H9 (cell line): ENCODE results near the gene CNPY2. TPM values are rescaled to one million over a fixed set of nuclear protein-coding genes. Genes with fewer than 3 reads are reported as not detected.
"Not testable (repeated sequence)": the region's sequence is repeated elsewhere in the genome, so short reads cannot be mapped to it uniquely, and the experiment has no call there.

ENCODE experiments used
- DNase-seq: peaks from one replicate; pipeline ENCODE4 v3.0.0-alpha.2; 2017
- H2AFZ ChIP-seq: one replicate; pipeline ENCODE4 v1.6.1; 2013; ENCODE audit warnings: mild to moderate bottlenecking, low read length, control low read depth, moderate library complexity
- H2AK5ac ChIP-seq: 2 replicates; pipeline ENCODE4 v1.6.1; 2013; ENCODE audit warnings: low read length, control low read depth, mixed read lengths; ENCODE audit not compliant: insufficient read length
- H2BK120ac ChIP-seq: one replicate; pipeline ENCODE4 v1.6.1; 2013; ENCODE audit warnings: low read depth, mild to moderate bottlenecking, low read length, control low read depth, inconsistent platforms; ENCODE audit not compliant: poor library complexity, severe bottlenecking
- H2BK12ac ChIP-seq: 2 replicates; pipeline ENCODE4 v1.6.1; 2013; ENCODE audit warnings: low read length, control low read depth, mixed read lengths, low read depth; ENCODE audit not compliant: insufficient read length
- H2BK15ac ChIP-seq: 2 replicates; pipeline ENCODE4 v1.6.1; 2013; ENCODE audit warnings: low read depth, low read length, control low read depth
- H2BK20ac ChIP-seq: one replicate; pipeline ENCODE4 v1.6.1; 2013; ENCODE audit warnings: low read depth, mild to moderate bottlenecking, low read length, control low read depth, inconsistent platforms; ENCODE audit not compliant: poor library complexity, severe bottlenecking
- H2BK5ac ChIP-seq: 2 replicates; pipeline ENCODE4 v1.6.1; 2013; ENCODE audit warnings: low read length, control low read depth, mixed read lengths; ENCODE audit not compliant: insufficient read length
- H3K14ac ChIP-seq: 2 replicates; pipeline ENCODE4 v1.6.1; 2013; ENCODE audit warnings: low read length, control low read depth; ENCODE audit not compliant: insufficient read depth
- H3K18ac ChIP-seq: 2 replicates; pipeline ENCODE4 v1.6.1; 2013; ENCODE audit warnings: low read depth, mild to moderate bottlenecking, mixed read lengths, low read length, control low read depth; ENCODE audit not compliant: insufficient read length
- H3K23ac ChIP-seq: 2 replicates; pipeline ENCODE4 v1.6.1; 2013; ENCODE audit warnings: low read length, control low read depth, mixed read lengths, low read depth; ENCODE audit not compliant: insufficient read length
- H3K23me2 ChIP-seq: 2 replicates; pipeline ENCODE4 v1.6.1; 2013; ENCODE audit warnings: low read depth, mild to moderate bottlenecking, mixed read lengths, low read length, control low read depth; ENCODE audit not compliant: insufficient read length, poor library complexity, severe bottlenecking
- H3K27ac ChIP-seq: 2 replicates; pipeline ENCODE4 v1.5.1; 2013; ENCODE audit warnings: low read length, control low read depth, mixed read lengths, low read depth; ENCODE audit not compliant: insufficient read length
- H3K27me3 ChIP-seq: 2 replicates; pipeline ENCODE4 v1.6.1; 2013; ENCODE audit warnings: low read length, control low read depth, inconsistent platforms; ENCODE audit not compliant: insufficient read depth
- H3K4ac ChIP-seq: 2 replicates; pipeline ENCODE4 v1.6.1; 2013; ENCODE audit warnings: low read depth, mild to moderate bottlenecking, control low read depth, inconsistent platforms, low read length, moderate library complexity
- H3K4me1 ChIP-seq: 2 replicates; pipeline ENCODE4 v1.6.1; 2013; ENCODE audit warnings: low read length, control low read depth, inconsistent platforms; ENCODE audit not compliant: insufficient read depth
- H3K4me2 ChIP-seq: 2 replicates; pipeline ENCODE4 v1.6.1; 2013; ENCODE audit warnings: low read length, control low read depth, mixed read lengths; ENCODE audit not compliant: insufficient read length, insufficient read depth
- H3K56ac ChIP-seq: 2 replicates; pipeline ENCODE4 v1.6.1; 2013; ENCODE audit warnings: low read depth, mild to moderate bottlenecking, mixed read lengths, low read length, control low read depth; ENCODE audit not compliant: insufficient read length
- H3K79me1 ChIP-seq: 2 replicates; pipeline ENCODE4 v1.6.1; 2013; ENCODE audit warnings: low read depth, mild to moderate bottlenecking, moderate library complexity, low read length, control low read depth, inconsistent platforms; ENCODE audit not compliant: insufficient read depth, poor library complexity, severe bottlenecking
- H3K79me2 ChIP-seq: 2 replicates; pipeline ENCODE4 v1.6.1; 2013; ENCODE audit warnings: low read length, control low read depth, inconsistent platforms; ENCODE audit not compliant: insufficient read depth
- H3K9ac ChIP-seq: 2 replicates; pipeline ENCODE4 v1.6.1; 2013; ENCODE audit warnings: low read length, control low read depth, mixed read lengths; ENCODE audit not compliant: insufficient read length; ENCODE audit errors: extremely low read depth
- H3K9me3 ChIP-seq: one replicate; pipeline ENCODE4 v1.6.1; 2013; ENCODE audit warnings: low read depth, low read length, inconsistent platforms; ENCODE audit not compliant: control insufficient read depth
- H3T11ph ChIP-seq: one replicate; pipeline ENCODE4 v1.6.1; 2013; ENCODE audit warnings: mild to moderate bottlenecking, low read length, control low read depth, inconsistent platforms
- H4K20me1 ChIP-seq: one replicate; pipeline ENCODE4 v1.6.1; 2013; ENCODE audit not compliant: control insufficient read depth, insufficient read length, insufficient read depth
- H4K5ac ChIP-seq: 2 replicates; pipeline ENCODE4 v1.6.1; 2013; ENCODE audit warnings: low read depth, mild to moderate bottlenecking, mixed read lengths, low read length, control low read depth; ENCODE audit not compliant: insufficient read length
- H4K8ac ChIP-seq: replicated peaks from 2 replicates; pipeline ENCODE4 v1.6.1; 2013; ENCODE audit warnings: low read length, control low read depth, mixed read lengths, low read depth; ENCODE audit not compliant: insufficient read length
- H4K91ac ChIP-seq: 2 replicates; pipeline ENCODE4 v1.6.1; 2013; ENCODE audit warnings: low read depth, mild to moderate bottlenecking, moderate library complexity, mixed read lengths, low read length, control low read depth; ENCODE audit not compliant: insufficient read length
- H3K27ac Mint-ChIP-seq, 3 experiments: 2 replicates in 2 of 3; 3 replicates in 1 of 3; pipeline ENCODE4 v1.8.0; 2020 to 2021; ENCODE audit warnings: mixed read lengths in 3 of 3, mild to moderate bottlenecking in 1 of 3, moderate library complexity in 1 of 3
- H3K27me3 Mint-ChIP-seq: 2 replicates; pipeline ENCODE4 v1.8.0; 2021; ENCODE audit warnings: low read depth, mild to moderate bottlenecking, moderate library complexity, mixed read lengths
- H3K36me3 Mint-ChIP-seq, 3 experiments: 2 replicates in 2 of 3; 3 replicates in 1 of 3; pipeline ENCODE4 v1.8.0; 2020 to 2021; ENCODE audit warnings: low read depth in 3 of 3, mixed read lengths in 3 of 3; ENCODE audit not compliant: insufficient read depth in 1 of 3
- H3K4me1 Mint-ChIP-seq, 2 experiments: 2 replicates each; pipeline ENCODE4 v1.8.0; 2020; ENCODE audit warnings: mixed read lengths in 2 of 2
- H3K4me3 Mint-ChIP-seq, 2 experiments: 2 replicates in 1 of 2; 3 replicates in 1 of 2; pipeline ENCODE4 v1.8.0; 2020 to 2021; ENCODE audit warnings: mild to moderate bottlenecking in 2 of 2, mixed read lengths in 2 of 2, moderate library complexity in 1 of 2
- H3K9me3 Mint-ChIP-seq, 2 experiments: 2 replicates in 1 of 2; 3 replicates in 1 of 2; pipeline ENCODE4 v1.8.0; 2020; ENCODE audit warnings: mild to moderate bottlenecking in 2 of 2, mixed read lengths in 2 of 2, moderate library complexity in 1 of 2
- CTCF ChIP-seq: fragments of 200-600 bp; sonication (generic); conservative IDR thresholded peaks from 3 replicates; pipeline ENCODE4 v1.8.0; 2021; ENCODE audit warnings: antibody characterized with exemption, mild to moderate bottlenecking
- WGBS: extraction: QIAGEN DNeasy Blood & Tissue Kit; methylation state at CpG from one replicate; pipeline ENCODE4 v1.1.7; 2013; ENCODE audit warnings: missing lambda C conversion rate, low lambda C conversion rate, mixed read lengths; ENCODE audit not compliant: insufficient read length; ENCODE audit errors: extremely low coverage; 5-methylcytosine and 5-hydroxymethylcytosine counted together
- total RNA-seq: library from RNA; stranded (reverse); gene quantifications from 2 replicates; pipeline ENCODE4 v1.2.1, GENCODE V29; 2021

CNPY2 gene
- total RNA-seq, 1 experiment from 2014 or later = 221 TPM

GRCh38 chr12:56336361-56337167, 20.8 kb upstream of the CNPY2 start:
- H4K91ac ChIP-seq = no peak overlapping the region
- H3K36me3 Mint-ChIP-seq = peaks cover 0 to 5% (median 0%) of the 10 kb centered on the region in 3 experiments; a peak in 2 of 7 replicates
- H3K4me1 Mint-ChIP-seq = peaks cover 43 to 47% of the 10 kb centered on the region in 2 experiments
- H3K4me3 Mint-ChIP-seq = no peak overlapping the region
- H4K8ac ChIP-seq = no peak overlapping the region
- peak overlapping the region in 2 of 3 experiments; percentile 0 to 15; a peak in 3 of 7 replicates for H3K27ac Mint-ChIP-seq
- H2AFZ ChIP-seq = no peak overlapping the region
- no peak overlapping the region for H4K5ac ChIP-seq
- no peak for TF ChIP-seq CTCF
- no peak overlapping the region for H3K4ac ChIP-seq
- H3K9me3 Mint-ChIP-seq = no peaks in the 10 kb centered on the region
- H2BK20ac ChIP-seq = no peak overlapping the region
- no peak overlapping the region for H2BK15ac ChIP-seq
- H3K4me2 ChIP-seq = no peak overlapping the region
- no peak overlapping the region for H3K14ac ChIP-seq
- H3T11ph ChIP-seq = no peak overlapping the region
- peaks cover 21% of the 10 kb centered on the region for H3K4me1 ChIP-seq
- H3K56ac ChIP-seq = no peak overlapping the region
- H3K9ac ChIP-seq = no peak overlapping the region
- H3K9me3 ChIP-seq = no peaks in the 10 kb centered on the region
- no peak overlapping the region for H2BK5ac ChIP-seq
- no peak overlapping the region for H3K18ac ChIP-seq
- no peaks in the 10 kb centered on the region for H3K27me3 ChIP-seq
- H3K27ac ChIP-seq = no peak overlapping the region
- peaks cover 11% of the 10 kb centered on the region for H3K27me3 Mint-ChIP-seq
- H2BK120ac ChIP-seq = no peak overlapping the region
- H4K20me1 ChIP-seq = no peaks in the 10 kb centered on the region
- H3K79me1 ChIP-seq = no peaks in the 10 kb centered on the region
- no peak for DNase-seq
- H2BK12ac ChIP-seq = no peak overlapping the region
- WGBS = no CpG with 5 or more reads among the region's 9 CpGs
- H2AK5ac ChIP-seq = no peak overlapping the region
- peaks cover 9% of the 10 kb centered on the region for H3K23me2 ChIP-seq
- H3K79me2 ChIP-seq = no peaks in the 10 kb centered on the region
- H3K23ac ChIP-seq = no peak overlapping the region

GRCh38 chr12:56335527-56335926, 19.7 kb upstream of the CNPY2 start:
- H2AK5ac ChIP-seq, H4K8ac ChIP-seq, H3K4me2 ChIP-seq, H3K23ac ChIP-seq, H3K27me3 ChIP-seq, H4K5ac ChIP-seq, H2AFZ ChIP-seq, H4K91ac ChIP-seq, H3K9ac ChIP-seq, H3T11ph ChIP-seq, H3K27ac ChIP-seq, H3K27ac Mint-ChIP-seq, H3K4me3 Mint-ChIP-seq, H3K79me2 ChIP-seq, H3K56ac ChIP-seq, H2BK5ac ChIP-seq, H3K18ac ChIP-seq, H3K4ac ChIP-seq, H2BK15ac ChIP-seq, H3K9me3 ChIP-seq, H3K23me2 ChIP-seq, H3K79me1 ChIP-seq, H3K9me3 Mint-ChIP-seq, H4K20me1 ChIP-seq, H2BK20ac ChIP-seq, H2BK12ac ChIP-seq, H3K14ac ChIP-seq, DNase-seq, H2BK120ac ChIP-seq, H3K36me3 Mint-ChIP-seq: not testable (repeated sequence)
- no CpG with 5 or more reads among the region's 8 CpGs for WGBS
- Mint-ChIP-seq H3K27me3 (peaks cover 11% of the 10 kb centered on the region), H3K4me1 (peaks cover 43 to 47% of the 10 kb centered on the region in 2 experiments)
- H3K4me1 ChIP-seq = peaks cover 21% of the 10 kb centered on the region
